ENCODE results near the gene STXBP4.

The STXBP4 gene

DNA sequence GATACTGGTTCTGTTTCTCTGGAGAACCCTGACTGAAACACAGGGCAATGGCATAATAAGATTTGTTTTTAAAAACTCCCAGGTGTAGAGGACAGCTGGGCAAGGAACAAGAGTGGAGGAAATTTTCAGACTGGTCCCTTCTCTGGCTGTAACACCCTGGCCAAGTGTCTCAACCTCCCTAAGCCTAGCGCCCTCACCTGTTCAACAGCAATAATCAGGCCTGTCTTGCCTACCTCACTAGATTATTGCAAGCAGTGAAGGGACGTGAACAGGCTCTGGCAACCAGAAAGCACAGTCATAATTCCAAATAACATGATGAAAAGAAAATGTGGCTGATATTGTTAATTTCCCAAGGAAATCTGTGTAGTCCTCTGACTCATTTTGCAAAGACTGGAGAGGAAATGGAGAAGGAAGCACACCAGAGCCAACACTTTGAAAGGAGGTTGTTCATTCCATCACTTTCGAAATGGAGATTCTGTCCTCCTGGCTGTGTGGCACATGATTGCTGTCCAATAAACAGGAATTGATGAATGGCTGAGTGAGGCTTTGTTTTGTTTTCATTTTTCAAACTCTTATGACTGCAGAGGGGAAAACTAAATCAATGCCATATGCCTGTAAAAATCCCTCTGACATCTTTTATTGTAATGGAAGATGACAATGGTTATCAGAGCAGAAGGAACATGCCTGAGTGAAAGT is 208.7 kb downstream of the STXBP4 start:
- DNase-seq, result no peak

DNA sequence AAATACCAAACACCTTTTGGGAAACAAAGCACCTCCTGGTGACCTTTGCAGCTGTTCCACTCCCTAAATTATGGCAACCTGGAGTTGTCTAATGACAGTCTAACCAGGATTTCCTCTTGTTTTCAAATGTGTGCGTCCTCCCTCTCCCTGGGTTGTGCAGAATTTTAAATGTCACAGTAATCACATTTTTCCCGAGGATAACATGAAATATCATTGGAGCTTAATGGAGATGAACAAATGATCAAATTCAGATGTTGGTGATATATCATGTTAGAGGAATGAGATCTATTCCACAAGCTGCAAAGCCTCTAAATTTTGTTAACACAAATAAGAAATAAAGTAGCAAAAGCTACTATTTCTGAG is 209.3 kb downstream of the STXBP4 start:
- DNase-seq, result no peak

DNA sequence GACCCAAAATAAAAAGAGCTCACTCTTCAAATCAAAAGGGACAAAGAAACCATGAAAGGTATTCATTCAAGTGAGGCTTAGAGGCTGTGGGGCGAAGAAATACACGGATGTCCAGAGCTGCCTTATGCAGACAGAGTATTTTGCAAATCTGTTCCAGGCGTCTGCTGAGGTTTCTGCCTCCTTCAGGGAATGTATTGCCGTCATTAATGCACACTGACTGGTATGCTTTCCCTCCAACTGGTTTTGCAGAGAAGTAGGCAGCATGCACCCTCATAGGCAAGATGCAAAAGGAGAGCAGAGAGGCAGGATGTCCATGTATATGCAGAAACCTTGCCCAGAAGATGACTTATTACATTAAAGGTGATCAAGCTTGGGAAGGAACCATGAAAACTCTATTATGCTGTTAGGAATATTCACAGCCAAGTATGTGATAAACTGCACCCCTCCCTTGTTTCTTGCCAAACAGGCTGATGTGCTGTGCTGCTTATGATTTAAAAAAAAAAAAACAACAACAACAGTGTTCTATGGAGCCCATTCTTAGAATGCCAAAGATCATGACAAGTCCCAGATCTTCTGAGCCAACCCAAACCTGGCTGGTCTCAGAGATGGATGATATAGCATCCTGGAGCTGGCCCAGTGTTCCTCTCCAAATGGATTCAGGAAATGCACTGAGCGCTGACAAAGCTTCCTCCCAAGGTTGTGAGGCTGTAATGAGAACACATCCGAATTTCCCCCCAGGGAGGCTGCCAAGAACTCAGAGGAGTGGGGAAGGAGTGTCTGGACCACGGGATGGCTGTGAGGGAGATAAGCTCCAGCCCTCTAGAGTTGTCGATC is 218.6 kb downstream of the STXBP4 start:
- DNase-seq, result no peak

DNA sequence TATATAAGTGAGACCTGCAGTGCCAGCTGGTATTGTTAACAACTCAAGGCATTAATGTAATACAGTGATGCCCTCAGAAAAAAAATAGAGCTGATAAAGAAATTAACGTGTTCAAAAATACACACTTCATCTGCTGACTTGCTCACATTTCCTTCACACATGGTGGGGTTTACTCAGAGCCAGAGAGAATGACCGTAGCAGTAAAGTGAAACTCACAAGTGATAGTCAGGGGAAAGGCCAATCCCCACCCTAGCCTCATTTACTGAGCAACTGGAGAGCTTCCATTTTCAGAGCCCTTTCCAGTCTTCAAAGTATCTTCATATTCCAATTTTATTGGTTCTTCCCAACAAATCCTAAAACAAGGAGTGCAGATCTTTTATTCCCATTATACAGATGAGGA is 222.2 kb downstream of the STXBP4 start:
- no peak for DNase-seq

DNA sequence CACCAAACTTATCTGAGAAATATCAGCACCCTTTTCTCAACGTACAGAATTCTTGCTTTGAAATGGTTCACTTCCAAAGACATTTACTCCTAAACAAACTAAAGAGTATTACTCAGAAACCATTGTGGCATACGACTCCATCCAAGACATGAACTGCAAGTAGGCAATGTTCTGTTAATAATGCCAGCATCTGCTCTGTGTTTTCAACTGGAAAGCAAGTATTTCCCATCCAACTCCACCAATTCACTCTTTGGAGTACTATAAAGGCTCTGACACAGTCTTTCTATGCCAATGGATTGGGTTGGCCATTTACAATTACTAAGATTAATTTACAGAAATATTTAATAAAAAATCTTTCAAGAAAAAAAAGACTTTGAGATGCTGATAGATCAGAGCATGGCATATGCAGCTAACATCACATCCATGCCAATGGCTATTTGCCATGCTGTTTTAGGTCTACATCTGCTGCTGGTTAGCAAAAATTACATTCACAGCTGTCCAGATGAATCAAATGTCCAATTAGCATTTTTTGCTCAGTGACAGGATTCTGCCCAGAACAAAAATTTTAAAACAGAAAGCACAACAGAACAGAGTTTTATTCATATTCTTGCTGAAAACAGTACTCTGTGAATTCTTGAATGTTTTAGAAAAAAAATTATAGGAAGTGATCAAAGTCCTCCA is 230.3 kb downstream of the STXBP4 start:
- no peak for DNase-seq

DNA sequence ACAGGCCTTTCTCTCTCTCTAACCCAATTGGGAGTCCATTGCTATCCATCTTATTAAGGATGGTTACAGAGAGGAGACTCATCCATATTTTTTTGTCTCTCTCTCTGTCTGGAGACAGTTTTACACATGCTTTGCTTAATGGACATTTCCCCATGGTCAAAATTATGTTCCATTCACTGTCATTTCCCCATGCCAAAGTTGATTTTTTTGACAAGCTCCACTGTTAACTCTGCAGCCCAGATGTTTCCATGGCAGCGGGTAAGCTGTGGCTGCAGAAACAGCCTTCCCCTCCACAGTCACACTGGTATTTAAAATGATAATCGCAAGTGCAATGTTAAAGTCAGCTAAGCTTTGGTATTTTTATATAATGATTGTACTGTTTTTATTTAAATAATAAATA is 232.3 kb downstream of the STXBP4 start:
- DNase-seq, result no peak

DNA sequence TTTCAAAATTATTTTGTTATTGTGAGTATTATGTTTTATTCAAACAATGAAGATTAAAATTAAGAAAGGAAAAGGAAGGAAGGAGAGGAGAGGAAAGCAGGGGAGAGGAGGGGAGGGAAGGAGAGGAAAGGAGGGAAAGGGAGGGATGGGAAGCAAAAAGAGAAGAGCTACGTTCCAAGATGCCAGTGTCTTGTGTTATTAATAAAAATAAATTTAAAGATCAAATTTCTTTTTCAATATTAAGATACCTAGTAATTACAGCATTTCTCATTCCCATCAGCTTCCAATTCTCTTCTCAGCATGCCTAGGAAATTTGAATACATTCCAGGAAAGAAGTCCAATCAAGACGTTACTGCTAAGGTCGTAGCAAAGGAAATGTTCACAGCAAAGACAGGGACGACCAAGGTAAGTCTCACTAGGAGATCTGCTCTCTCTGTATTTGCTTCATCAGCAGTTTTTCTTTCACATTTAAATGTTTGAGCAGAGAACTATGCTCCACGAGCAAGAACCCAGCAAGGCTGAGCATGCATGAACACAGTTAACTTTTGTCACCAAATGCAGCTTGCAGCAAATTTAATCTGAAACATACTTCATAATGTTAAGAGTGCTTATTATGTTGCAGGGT is 232.9 kb downstream of the STXBP4 start:
- no peak for DNase-seq

DNA sequence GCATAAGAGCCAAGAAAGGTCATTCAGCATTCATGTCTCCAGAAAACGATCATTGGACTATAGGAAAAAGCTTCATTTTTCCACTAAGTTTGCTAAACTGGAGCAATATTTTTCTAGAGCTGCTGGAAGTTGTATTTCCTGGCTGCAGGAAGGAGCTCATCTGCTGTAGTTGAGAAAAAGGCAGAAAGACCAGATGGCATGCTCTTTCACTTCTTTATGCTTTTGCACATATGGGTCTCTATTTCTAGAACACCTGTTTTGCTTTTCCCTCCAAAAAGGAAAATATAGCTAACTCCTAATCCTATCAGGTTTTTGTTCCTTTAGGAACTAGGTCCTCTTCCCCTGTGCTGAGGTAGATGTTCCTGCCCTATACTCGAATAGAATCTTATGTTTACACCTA is 234.3 kb downstream of the STXBP4 start:
- DNase-seq, result no peak

DNA sequence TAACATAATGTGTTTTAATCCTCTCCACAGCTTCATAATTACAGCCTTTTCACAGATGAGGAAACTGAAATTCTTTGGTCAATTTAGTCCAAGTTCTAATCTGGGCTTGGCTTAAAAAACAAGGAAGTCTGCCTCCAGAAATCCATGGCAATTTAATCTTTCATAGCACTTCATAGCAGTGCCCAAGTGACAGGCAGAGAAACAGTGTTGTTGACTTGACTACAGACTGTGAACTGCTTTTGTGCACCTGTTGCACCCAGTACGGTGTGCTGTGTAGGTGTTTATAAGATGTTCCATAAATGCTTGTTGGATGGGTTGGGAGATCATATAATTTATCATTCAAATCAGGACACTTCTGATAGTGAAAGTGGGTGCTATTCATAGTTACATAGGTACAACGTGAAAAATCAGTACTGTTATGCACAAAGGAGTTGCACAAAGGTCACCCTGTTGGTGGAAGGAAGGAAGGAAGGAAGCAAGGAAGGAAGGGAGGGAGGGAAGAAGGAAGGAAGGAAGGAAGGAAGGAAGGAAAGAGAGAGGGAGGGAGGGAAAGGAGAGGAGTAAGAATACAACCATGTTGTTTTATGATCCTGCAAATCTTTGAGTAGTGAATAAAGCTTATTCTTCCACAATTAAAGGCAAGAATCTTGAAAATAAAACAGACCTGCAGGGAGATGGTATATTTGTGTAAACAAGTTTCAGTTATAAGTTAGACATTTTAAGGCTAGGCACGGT is 239.7 kb downstream of the STXBP4 start:
- no peak for DNase-seq

DNA sequence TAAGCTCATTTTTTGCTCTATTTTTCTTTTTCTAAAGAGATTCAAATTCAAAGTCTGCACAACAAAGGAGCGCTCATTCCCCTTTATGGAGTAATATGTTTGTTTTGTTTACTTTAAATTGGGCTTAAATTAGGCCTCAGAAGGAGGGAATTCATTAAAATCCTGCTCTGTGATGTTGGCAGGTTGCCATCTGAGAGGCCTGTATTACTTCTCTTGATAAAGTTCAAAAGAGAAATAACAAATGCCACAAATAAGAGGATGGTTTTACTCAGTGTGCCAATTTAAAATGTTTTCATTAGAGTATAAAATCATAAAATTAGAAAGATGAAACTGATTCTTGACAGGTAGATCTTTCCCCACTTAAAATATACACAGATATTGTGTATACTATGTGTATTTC is 241.7 kb downstream of the STXBP4 start:
- no peak for DNase-seq

DNA sequence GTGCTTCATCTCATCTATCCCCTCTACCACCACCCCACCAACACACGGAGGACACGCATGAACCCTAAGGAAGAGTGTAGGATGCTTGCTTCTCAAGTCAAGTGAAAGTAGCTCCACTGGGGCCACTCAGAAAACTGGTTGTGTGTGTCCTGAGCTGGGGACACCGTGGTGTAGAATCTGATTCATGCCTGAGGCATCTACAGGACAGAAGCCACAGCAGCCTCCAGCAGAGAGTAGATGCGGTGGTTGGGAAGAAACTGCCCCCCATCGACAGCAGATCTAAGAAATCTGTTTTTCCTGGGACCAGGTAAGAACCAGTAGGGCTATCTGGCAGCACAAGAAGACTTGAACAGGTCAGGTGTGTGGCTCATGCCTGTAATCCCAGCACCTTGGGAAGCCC is 244.3 kb downstream of the STXBP4 start:
- DNase-seq, result no peak

DNA sequence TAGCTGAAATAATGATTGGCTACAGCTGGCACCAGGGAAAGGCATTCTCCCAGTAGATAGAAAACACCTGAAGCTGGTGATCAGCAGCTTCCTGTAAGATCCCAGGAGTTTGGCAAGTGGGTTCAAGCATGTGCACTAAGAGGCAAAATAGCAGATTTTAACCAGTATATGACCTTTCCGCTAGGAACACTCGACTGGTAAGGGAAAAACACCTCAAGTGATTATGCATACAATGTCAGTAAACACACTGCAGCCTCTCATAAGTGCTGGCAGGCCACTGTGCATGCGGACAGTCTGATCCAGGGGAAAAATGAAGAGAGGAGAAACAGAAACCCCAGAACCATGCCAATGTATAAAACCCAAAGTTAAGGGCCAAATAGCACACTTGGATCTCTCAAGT is 247.1 kb downstream of the STXBP4 start:
- no peak for DNase-seq

DNA sequence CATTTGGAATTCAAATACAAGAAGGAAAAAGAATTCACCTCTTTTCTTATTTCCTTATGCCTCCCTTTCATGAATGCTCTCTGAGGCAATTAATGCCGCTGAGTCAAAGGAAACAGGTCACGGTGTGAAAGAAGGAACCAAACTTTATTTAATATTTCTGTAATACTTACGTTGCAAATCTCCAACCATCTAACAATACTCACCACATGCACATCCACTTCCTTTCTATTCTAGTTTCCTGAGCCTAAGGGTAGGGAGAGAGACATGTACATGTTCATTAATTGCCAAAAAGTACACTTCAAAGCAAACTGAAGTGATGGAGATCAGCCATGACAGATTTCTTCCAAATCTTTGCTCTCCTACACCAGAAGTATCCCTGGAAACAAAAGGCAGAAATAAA is 248.3 kb downstream of the STXBP4 start:
- no peak for DNase-seq

DNA sequence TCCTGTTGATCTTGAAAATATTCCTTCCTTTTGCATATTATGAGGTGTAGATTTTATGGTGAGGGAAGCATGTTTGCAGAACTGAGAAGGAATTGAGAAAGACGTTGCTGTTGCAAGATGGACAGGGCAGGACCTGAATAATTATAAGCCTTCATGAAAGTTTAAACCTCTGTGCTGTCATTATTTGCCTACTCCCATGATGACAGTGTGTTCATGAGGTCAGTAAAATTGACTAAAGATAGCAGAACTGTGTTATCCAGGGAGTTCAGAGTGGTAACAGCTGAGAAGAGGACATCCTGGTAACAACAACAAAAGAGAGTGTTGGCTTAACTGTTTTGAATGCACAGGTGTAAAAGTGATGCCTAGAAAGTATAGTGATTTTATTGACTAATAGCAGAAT is 250.9 kb downstream of the STXBP4 start:
- no peak for DNase-seq

DNA sequence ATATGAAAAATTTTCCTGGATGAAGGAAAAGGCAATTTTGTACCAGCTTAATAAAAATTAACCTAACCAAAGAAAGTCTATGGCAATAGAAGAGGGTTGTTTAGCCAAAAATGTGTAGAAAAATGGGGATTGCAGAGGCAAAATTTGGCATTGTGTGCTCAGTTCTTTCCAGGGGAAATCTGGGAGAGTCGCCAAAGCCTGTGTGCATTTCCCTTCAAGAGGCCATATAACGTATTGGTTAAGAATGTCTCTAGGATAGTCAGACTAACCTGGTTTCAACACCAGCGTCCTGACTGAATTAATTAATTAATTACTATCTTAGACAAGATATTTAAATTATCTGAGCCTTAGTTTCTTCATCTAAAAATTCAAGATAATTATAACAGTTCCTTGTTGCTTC is 251.4 kb downstream of the STXBP4 start:
- no peak for DNase-seq

Measured in NCI-H187 treated with DMSO at 0.1 percent for 48 hours (cell line).